SU-DHL-6 (cell line): ENCODE data around the gene IFNA4.
"Not testable (repeated sequence)": the region's sequence is repeated elsewhere in the genome, so short reads cannot be mapped to it uniquely, and the experiment has no call there.

Experiments
- H2AFZ ChIP-seq: fragments of 200-600 bp; sonication (generic); 2 replicates; pipeline ENCODE4 v1.6.1; 2014; ENCODE audit warnings: low read depth, mild to moderate bottlenecking, moderate library complexity, mixed read lengths, antibody characterized with exemption, low read length; ENCODE audit not compliant: severe bottlenecking
- H3F3A ChIP-seq: fragments of 200-600 bp; shearing (Covaris generic); 2 replicates; pipeline ENCODE4 v1.6.0; 2016; ENCODE audit warnings: antibody characterized with exemption, mild to moderate bottlenecking; ENCODE audit not compliant: insufficient read depth
- H3K27ac ChIP-seq: fragments of 200-600 bp; sonication (generic); 2 replicates; pipeline ENCODE4 v1.5.1; 2016; ENCODE audit warnings: low read depth, mild to moderate bottlenecking, low read length, moderate library complexity, mixed read lengths
- H3K27me3 ChIP-seq: fragments of 200-600 bp; sonication (generic), shearing (Covaris generic); 2 replicates; pipeline ENCODE4 v1.6.0; 2014; ENCODE audit warnings: mild to moderate bottlenecking, low read length
- H3K36me3 ChIP-seq: fragments of 200-600 bp; sonication (generic); 2 replicates; pipeline ENCODE4 v1.6.1; 2014; ENCODE audit warnings: mild to moderate bottlenecking, low read length, mixed read lengths
- H3K4me2 ChIP-seq: fragments of 300-600, 200-600 bp; shearing (Covaris generic), sonication (generic); 2 replicates; pipeline ENCODE4 v1.6.0; 2014; ENCODE audit warnings: low read length, low read depth, mild to moderate bottlenecking; ENCODE audit not compliant: poor library complexity, severe bottlenecking
- H3K4me3 ChIP-seq: fragments of 200-600 bp; sonication (generic); 2 replicates; pipeline ENCODE4 v1.5.1; 2014; ENCODE audit warnings: antibody characterized with exemption, low read length, mild to moderate bottlenecking, mixed read lengths; ENCODE audit not compliant: insufficient read depth, poor library complexity, severe bottlenecking
- H3K79me2 ChIP-seq: fragments of 200-600 bp; sonication (generic); 2 replicates; pipeline ENCODE4 v1.6.1; 2014; ENCODE audit warnings: mild to moderate bottlenecking, low read length, moderate library complexity; ENCODE audit not compliant: insufficient read depth
- H3K9ac ChIP-seq: fragments of 200-600 bp; sonication (generic); 2 replicates; pipeline ENCODE4 v1.7.0; 2014; ENCODE audit warnings: mild to moderate bottlenecking, low read length
- H3K9me2 ChIP-seq: fragments of 200-600 bp; sonication (generic); replicated peaks from 2 replicates; pipeline ENCODE4 v1.6.1; 2014; ENCODE audit warnings: low read length; ENCODE audit not compliant: insufficient read depth
- H3K9me3 ChIP-seq: fragments of 200-600 bp; sonication (generic); 2 replicates; pipeline ENCODE4 v1.6.1; 2014; ENCODE audit warnings: low read length, mixed read lengths; ENCODE audit not compliant: insufficient read depth
- H4K20me1 ChIP-seq: fragments of 200-600 bp; sonication (generic); 2 replicates; pipeline ENCODE4 v1.6.1; 2014; ENCODE audit warnings: low read depth, mild to moderate bottlenecking, antibody characterized with exemption, low read length, moderate library complexity, mixed read lengths
- EZH2phosphoT487 ChIP-seq: fragments of 200-600 bp; sonication (generic), shearing (Covaris generic); conservative IDR thresholded peaks from 2 replicates; pipeline ENCODE4 v1.6.1; 2018; ENCODE audit warnings: mild to moderate bottlenecking, antibody characterized with exemption, low read length, moderate library complexity, mixed read lengths
- TF ChIP-seq, protein P1 (sequence below): fragments of 200-600 bp; sonication (generic); IDR thresholded peaks from one replicate; pipeline ENCODE4 v1.5.1; 2017; ENCODE audit warnings: antibody characterized with exemption, mild to moderate bottlenecking, low read length, moderate library complexity; ENCODE audit not compliant: insufficient read depth, poor library complexity, severe bottlenecking

Gene IFNA4

GRCh38 chr9:21194867-21195776 is 7.7 kb upstream of the IFNA4 start:
- not testable (repeated sequence) for H3K27ac ChIP-seq, H3K4me3 ChIP-seq, H4K20me1 ChIP-seq, H3F3A ChIP-seq, H2AFZ ChIP-seq, H3K36me3 ChIP-seq, H3K9ac ChIP-seq, H3K9me3 ChIP-seq, H3K9me2 ChIP-seq, H3K27me3 ChIP-seq, H3K79me2 ChIP-seq
- TF ChIP-seq, protein P1, sequence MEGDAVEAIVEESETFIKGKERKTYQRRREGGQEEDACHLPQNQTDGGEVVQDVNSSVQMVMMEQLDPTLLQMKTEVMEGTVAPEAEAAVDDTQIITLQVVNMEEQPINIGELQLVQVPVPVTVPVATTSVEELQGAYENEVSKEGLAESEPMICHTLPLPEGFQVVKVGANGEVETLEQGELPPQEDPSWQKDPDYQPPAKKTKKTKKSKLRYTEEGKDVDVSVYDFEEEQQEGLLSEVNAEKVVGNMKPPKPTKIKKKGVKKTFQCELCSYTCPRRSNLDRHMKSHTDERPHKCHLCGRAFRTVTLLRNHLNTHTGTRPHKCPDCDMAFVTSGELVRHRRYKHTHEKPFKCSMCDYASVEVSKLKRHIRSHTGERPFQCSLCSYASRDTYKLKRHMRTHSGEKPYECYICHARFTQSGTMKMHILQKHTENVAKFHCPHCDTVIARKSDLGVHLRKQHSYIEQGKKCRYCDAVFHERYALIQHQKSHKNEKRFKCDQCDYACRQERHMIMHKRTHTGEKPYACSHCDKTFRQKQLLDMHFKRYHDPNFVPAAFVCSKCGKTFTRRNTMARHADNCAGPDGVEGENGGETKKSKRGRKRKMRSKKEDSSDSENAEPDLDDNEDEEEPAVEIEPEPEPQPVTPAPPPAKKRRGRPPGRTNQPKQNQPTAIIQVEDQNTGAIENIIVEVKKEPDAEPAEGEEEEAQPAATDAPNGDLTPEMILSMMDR, result peak; percentile 78
- H3K4me2 ChIP-seq, result peak overlapping the region; percentile 22

DNA sequence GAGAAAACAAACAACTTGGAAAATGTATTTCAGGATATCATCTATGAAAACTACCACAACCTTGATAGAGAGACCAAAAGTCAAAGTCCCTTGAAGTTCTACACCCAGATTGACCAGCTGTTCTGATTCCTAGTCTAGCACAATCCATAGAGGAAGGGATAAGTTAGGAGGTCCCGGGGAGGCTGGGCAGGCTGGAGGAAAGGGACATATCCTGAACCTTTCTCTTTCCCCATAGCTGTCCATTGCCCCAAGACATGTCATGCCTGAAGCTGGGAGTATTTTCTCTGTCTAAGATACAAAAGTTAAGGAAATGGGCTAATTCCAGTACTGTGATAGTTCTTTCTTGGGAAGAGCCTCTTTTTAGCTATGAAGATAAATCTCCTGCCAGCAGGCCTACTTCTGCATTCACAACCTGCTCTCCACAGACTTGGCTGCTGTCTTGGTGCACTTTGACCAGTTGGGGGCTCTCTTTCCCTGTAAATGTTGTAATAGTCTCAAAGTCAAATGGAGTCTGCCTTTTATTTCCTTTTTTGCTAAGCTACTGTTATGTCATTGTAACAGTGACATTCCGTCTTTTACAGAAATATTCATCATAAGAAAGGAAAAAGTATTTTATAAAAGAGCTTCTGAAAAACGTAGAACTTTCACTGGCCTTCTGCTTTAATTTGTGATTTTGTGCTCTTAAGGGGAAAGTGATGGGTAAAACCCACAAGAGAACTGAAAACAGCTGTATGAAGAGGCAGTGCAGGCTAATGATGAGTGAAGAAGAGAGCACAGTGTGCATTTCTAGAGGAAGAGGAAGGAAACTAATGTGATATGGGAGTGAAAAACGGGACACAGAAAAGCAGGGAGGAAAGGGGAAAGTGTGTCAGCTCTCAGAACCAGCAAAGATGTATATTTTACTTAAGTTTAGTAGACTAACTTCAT is 4.3 kb downstream of the IFNA4 start:
- not testable (repeated sequence) for H3K4me2 ChIP-seq, H3K9me2 ChIP-seq, H3F3A ChIP-seq, H3K36me3 ChIP-seq, H3K9me3 ChIP-seq, H3K4me3 ChIP-seq, H3K27me3 ChIP-seq, H3K79me2 ChIP-seq, H3K9ac ChIP-seq, H4K20me1 ChIP-seq, H3K27ac ChIP-seq, H2AFZ ChIP-seq
- TF ChIP-seq, protein P1, result peak; percentile 80

GRCh38 chr9:21174671-21175070 is 12.7 kb downstream of the IFNA4 start:
- Histone ChIP-seq H4K20me1 (no peaks in the 10 kb centered on the region), H3K36me3 (no peaks in the 10 kb centered on the region), H3K9me3 (no peaks in the 10 kb centered on the region), H3K9ac (no peak overlapping the region), H2AFZ (no peak overlapping the region), H3F3A (no peaks in the 10 kb centered on the region), H3K27me3 (no peaks in the 10 kb centered on the region), H3K4me2 (no peak overlapping the region), H3K79me2 (no peaks in the 10 kb centered on the region), H3K9me2 (no peaks in the 10 kb centered on the region), H3K4me3 (no peak overlapping the region), H3K27ac (no peak overlapping the region)
- TF ChIP-seq, protein P1, result no peak
- no peak for TF ChIP-seq EZH2phosphoT487
